Mesenteric fat pad (tissue), 1 donor: ENCODE data around the gene PTGER3. TPM values are rescaled to one million over a fixed set of nuclear protein-coding genes. Genes with fewer than 3 reads are reported as not detected.
A peak's percentile ranks its signal among the peaks of the same experiment; 100 is the strongest.

Source experiments
- DNase-seq: peaks from one replicate; pipeline ENCODE4 v3.0.0-alpha.2; 2020; ENCODE audit warnings: low spot score
- long read RNA-seq: library from polyadenylated mRNA; unstranded; transcript quantifications from one replicate; pipeline ENCODE4 v2.0.0, GENCODE V29; 2020
- total RNA-seq: library from RNA; stranded (reverse); fragmentation: NEBNext Ultra II Directional; extraction: Animal tissue kit (Norgen Biotek cat#: 25700); gene quantifications from one replicate; pipeline ENCODE4 v1.2.1, GENCODE V29; 2021
- donor health status: DM: yes; HTN: yes; CAD: no.

PTGER3 gene
- total RNA-seq = 253 TPM
- long read RNA-seq, full-length matches to known transcripts = 925 of 1,037 reads
- long read RNA-seq, partial matches to known transcripts = 36 of 1,037 reads
- long read RNA-seq, other reads (novel, unspliced or antisense) = 76 of 1,037 reads

DNA sequence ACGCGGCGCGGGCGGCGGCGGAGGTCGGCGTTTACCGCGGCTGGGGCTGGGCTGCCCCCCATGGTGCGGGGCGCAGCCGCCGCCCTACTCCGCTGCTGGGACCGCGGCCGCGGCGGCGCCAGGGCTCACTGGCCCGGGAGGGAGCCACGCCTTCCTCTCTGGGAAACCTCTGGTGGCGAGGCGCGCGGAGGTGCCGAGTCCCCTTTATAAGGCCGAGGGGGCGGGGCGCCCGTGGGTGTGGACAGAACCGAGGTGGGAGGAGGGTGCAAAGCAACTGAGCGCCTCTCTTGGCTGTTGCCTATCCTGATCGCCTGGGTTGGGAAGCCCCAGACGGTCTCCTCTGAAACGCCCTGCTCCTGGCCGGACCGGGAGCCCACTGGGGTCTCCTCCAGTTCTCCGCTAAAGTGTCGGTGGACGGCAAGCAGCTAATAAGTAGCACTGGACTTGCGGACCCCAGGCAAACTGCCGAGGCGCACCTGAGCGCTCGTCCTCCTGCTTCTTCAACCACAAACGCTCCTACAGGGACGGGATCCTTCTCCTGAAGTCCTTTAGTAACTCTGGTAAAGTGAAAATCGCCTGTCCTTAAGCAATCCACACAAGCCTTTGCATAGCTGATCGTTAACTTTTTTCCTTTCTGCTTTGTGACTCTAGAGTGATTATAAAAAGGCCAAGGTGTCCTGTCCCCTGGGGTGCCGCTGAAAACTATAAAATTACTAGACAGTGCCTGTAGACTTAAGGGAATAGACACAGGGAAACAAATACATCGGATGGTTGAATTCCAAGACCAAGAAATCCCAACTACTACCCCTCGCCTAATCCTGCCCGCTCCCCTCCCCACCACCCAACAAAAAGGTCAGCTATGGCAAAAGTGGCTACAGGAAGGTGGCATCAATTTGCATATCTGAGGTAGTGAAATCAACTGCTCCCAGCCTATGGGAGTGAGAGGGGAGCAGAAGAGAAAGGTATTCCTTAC lies at the start of gene PTGER3:
PTGER3 (minus strand) TSS at position 182 of the 973 bp plus-strand sequence. CDS start 239 bp downstream, outside the sequence.
- peak; percentile 91 for DNase-seq

DNA sequence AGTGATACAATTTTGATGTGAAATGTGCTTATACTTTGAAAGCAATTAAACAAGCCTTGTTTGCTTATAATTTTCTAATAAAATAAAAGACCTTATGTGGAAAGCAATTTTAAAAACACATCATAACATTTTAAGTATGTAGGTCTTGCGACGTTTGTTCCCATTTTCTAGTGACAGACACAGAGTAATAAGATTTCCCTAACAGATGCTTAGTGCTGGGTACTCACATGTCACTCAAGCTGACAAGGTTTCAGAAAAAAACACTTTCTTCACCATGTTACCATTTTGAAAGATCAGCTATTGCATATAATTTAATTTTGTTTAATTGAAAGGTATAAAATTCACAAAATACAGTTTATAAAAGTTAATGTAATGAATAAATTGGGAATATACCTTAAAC lies 47.3 kb upstream of the PTGER3 start:
- DNase-seq = no peak

DNA sequence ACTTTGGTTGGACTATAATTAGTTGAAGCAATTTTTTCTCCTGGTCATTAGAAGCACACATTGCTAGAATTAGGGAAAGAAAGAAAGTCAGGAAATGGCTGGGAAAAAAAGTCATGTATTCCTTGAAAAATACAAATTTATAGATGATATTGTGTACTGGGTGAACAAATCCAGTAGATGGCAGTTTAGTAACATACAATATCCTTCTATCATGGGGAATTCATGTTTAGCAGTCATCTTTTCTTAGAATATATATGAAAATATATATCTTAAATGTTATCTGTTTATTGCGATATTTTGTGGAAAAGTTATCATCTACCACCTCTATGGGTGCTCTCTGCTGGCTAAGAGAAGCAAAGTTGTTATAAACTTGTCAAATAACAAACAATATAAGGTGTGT lies 46.3 kb upstream of the PTGER3 start:
- DNase-seq = no peak

DNA sequence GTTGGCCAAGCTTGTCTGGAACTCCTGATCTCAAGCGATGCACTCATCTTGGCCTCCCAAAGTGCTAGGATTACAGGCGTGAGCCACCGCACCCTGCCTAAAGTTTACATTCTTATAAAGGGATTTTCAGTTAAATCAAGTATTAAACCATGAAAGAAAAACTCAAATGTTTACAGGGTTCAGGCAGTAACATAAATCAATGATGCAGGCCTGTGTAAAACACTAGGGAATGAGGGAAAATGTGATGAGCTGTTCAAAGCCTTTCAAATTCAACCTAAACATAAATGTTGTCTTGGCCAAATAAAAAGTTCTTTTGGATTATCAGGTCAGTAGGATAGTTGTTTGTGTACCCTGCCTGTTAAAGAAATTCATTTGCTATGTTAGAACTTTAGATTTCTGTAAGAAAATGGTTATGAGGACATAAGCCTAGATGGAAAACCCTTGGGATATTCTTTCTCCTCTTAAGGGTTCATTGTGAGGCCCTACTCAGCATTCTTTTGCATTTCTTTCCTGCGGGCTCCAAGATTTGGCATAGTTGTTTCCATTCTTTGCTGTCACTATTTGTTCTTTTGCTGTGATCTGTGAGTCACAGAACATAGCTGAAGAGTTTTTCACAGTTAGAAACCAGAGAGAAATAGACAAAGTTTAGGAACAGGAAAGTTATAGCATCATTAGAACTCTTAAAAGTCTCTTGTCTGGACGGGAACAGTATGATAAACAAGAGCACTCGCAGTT lies 42.1 kb upstream of the PTGER3 start:
- DNase-seq = no peak

DNA sequence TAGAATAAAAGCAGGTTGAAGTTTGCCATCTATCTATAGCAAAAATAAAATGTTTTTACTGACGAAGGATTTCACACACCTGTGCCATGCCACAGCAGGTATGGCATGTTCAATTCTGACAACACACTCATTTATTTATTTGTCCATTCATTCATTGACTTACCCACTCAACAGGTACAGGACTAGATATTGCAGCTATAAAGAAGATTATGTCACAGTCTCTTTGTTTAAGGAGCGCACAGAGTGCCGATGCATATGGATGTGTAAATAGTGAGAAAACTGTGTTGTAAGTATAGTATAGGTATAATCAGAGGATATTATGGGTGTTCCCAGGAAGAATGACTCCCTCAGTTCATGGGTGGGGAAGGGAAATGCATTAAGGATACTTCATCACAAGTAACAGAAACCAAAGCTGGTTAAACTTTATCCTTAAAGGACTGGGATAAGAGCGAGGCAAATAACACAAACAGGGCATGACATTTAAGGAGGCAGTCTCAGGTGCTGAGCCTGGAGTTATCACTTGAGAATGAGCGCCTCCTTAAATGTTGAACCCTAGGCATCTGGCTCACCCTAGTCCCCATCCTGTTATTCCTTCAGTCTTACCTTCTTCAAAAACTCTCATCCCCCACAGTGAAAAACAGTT lies 41.1 kb upstream of the PTGER3 start:
- no peak for DNase-seq

DNA sequence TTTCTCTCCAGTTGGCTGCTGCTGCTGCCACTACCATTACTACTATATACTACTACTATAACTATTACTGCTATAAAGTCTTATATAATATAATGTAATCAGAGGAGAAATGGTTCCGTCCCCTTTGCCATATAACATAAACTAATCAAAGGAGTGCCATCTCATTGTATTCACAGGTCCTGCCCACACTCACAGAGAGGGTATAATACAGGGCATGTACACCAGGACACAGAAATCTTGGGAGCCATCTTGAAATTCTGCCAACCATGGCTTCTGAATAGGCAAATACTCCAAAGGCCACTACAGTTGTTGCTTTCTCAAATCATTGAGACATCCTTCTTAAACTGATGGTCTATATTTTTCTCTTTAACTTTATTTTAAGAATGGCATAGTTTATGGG lies 40.1 kb upstream of the PTGER3 start:
- DNase-seq = no peak

DNA sequence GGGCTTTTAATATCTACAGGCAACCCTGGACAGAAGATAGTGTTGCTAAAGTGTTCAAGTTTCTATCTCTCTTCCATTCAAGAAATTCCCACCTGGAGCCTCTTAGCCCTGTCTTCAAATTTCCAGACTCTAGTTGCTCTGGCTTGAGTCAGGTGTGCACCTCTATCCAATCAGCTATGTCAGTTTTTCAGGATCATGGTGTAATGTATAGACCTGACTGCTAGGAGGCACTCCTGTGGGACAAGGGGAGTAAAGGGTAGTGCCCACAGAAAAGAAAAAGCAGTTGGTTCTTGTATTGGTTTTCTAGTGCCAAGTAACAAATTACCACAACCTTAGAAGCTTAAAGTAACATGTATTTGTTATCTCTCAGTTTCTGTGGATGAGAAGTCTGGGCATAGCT lies 39.4 kb upstream of the PTGER3 start:
- no peak for DNase-seq

DNA sequence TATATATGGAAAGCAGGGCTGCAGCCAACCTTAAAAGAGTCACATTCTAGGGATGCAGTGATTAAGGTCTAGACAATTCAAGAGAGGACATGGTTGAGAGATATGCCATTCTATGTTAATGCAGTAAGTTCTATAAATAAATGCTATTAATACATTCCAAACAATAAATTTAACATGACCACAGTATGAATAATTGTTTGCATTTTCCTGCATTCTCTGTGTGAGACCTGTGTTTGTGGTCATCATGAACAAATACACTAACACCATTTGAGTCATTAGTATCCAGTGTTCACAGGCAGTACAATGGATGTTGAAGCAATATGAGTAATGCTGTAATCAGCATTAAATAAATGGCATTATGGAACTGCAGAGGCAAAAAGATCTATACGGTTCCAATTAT lies 38.7 kb upstream of the PTGER3 start:
- DNase-seq = no peak

DNA sequence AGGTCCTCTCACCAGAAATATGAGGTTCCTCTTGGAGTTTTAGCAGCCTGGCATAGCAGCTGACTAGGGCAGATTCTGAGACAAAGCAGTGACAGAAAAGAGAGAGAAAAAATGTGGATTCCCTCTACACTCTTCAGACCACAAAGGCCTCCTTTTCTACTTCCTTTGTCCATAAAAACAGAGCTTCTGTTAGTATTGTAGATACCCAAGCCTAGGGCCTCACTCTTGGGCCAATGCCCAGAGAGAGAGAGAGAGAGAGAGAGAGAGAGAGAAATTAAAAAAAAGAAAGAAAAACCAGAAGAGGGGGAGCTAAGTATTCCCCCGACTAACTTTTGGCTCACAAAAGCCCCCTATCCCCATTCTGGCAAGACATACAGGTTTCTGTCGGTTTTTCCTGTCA lies 35.7 kb upstream of the PTGER3 start:
- no peak for DNase-seq

DNA sequence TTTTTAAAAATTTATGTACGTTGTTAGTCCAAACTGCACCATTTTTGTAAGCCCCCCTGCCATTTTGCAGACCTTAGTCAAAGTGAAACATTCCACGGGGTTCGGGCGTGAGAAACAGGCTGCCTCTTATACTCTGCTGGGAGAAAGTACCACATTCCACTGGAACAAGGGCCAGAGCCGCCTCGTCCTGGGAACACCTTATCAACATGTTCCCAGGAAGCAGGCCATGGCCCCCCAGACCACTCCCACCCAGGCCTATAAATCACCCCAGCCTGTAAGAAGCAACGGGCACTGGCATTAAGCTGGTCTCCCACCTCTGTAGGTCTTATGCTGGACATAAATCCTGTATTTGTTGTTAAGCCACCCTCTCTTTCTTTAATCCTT lies 34.1 kb upstream of the PTGER3 start:
- no peak for DNase-seq

DNA sequence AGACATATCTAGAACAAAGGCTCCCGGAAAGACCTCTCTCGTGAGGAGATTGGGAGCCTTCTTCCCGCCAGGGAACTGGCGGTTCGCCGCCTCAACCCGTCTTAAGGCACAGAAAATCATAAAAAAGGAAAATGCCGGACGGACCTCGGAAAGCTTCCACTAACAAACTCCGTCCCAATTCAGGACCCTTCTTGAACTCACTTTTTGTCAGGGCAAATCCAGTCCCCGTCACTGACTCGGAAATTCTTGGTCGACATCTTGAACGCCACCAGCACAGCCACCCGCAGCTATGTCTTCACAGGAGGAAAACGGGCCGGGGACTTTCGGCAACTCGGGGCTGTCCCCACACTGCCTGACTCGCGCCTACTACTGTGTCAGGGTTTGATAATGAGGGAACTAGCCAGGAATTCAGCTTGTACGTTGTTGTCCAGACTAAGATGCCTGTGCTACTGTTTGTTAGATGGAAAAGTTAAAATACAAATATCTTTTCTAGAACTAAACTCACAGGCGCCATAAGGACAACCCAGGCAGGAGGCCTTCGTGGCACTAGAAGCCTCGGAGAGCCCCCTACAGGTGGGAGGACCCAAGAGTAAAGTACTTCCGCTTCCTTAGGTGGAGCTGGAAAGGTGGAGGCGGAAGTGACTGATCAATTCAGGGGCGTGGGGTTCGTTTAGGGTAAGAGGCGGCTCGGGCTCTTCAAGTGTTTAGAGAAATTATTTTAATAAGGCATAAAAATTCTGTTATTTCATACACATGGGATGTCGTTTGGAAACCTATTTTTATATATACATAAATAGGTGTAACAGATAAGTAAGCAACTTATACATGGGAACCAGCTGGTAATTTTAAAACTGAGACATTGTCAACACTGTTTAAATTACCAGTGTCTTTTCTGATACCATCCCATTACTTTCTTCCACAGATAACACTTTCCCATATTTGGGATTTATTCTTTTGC lies 33.4 kb upstream of the PTGER3 start, which contains the start of gene ZRANB2:
ZRANB2 (minus strand) TSS at position 297 of the 958 bp plus-strand sequence; CDS start at position 257, 40 bp downstream.
- peak; percentile 91 for DNase-seq

DNA sequence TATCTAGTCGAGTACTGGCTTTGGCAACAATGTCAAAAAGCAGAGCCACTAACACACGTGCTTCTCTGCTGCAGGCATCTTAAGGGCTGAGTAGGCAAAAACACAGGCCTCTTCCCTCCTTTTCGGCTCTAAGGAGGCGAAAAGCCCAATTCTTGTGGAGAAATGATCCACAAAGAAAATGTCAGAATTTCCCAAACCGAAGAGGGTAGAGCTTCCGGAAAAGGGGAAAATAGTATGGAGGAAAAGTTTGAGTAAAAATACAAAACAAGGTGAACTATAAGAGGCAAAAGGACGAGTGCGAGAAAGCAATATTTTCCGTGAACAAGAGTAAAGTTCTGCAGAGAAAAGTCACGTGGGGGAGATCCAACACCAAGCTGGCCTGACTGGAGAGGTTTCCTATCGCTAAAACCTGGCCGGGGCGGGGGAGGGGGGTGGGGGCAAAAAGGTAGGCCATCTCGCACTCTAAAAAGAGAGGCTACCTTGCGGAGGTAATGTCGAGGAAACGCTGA lies 32.7 kb upstream of the PTGER3 start:
- DNase-seq = no peak

DNA sequence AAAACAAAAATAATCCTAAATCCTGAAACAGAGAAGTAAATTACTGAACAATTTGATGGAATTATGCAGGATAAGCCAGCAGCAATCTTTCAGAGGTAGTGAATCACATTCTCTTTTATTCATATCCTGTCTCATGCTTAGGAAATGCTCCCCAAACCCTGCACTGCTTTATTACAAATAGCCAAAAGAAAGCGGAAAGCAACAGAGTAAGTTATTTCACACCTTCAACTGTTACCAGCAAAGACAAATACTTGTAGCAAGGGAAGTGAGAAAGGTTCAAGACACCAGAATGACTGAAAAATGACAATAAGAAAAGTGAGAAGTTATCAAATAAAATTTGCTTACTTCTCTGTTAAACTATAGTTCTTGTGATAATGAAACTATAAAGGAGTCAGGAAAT lies 27.1 kb upstream of the PTGER3 start:
- DNase-seq = no peak

DNA sequence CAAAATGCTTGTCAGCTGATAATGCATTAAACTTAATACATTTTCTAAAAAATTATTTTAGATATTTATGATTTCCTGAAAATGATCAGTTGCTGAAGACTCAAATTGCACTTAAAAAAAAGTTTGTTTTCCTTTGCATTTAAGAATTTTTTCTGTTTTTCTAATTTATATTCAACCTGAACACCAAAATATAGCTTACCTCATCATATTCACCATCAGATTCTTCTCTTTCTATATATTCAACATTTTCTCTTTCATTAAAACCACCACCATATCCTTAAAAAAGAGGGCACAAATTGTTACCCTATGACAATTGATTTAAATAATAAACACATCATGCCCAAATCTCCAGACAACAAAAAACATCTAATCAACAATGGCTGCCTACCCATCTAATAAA lies 24.7 kb upstream of the PTGER3 start:
- no peak for DNase-seq

DNA sequence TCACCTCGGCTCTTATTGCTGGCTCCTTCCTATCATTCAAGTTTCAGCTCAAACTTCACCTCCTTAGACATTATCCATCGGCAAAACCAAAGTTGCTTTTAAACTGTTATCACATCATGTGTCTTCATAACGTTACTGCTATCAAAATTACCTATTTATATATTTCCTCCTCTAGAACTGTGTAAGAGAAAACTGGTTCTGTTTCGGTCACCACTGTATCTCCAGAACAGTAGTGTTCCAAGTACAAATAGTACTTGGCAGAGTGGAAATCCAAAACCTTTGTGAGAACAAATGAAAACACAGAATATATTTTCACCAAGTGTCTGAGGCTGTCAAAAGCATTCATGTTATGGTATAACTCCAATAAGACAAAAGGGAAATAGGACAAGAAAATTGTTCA lies 24.1 kb upstream of the PTGER3 start:
- DNase-seq = no peak

DNA sequence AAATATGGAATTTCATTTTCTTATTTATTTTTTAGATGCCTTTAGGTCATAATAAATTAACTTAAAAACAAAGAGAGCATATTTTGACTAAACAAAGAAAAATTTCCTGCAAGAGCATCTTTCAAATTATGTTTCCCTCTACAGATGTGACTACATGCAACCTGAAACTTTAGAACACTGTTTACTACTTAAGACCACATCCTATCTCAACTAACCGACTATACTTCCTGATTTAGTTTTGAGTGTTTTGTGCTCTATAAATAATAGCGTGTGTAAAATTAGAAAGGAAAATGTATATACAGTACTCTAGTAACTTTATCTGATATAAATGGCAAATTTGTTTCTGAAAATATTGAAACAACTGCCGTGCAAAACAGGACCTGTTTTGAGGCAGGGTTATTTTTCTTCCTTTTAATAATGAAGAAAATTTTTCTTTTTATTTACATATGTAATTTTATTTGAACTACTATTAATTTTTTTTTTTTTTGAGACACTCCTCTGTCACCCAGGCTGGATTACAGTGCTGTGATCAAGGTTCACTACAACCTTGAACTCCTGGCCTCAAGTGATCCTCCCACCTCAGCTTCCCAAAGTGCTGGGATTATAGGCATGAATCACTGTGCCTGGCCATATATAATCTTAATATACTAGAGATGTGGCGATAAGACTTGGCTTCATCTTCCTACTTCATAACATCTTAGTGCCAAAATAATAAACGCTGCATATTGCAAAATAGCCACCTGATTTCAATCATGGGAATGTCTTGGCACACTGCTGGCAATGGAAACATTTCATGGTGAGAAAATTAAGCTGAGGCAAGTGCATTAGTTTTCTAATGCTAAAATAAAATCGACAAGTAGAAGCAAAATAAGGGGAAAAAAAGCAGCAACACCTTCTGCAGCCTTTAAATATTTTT lies 21.0 kb upstream of the PTGER3 start:
- DNase-seq = no peak

DNA sequence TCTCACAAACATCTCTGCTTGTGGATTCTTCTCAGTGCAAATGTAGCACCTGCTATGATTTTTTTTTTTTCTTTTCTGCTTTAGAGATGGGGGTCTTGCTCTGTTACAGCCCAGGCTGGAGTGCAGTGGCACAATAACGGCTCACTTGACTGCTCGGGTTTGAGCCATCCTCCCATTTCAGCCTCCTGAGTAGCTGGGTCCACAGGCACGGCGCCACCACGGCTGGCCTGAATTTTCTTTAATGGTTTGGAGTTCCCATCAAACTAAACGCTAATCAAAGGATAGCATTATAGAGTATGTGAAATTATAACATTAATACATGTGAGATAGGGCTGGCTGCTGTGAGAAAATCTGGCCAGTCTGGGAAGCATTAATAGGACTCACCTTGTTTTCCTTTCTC lies 7.2 kb upstream of the PTGER3 start:
- DNase-seq = no peak

DNA sequence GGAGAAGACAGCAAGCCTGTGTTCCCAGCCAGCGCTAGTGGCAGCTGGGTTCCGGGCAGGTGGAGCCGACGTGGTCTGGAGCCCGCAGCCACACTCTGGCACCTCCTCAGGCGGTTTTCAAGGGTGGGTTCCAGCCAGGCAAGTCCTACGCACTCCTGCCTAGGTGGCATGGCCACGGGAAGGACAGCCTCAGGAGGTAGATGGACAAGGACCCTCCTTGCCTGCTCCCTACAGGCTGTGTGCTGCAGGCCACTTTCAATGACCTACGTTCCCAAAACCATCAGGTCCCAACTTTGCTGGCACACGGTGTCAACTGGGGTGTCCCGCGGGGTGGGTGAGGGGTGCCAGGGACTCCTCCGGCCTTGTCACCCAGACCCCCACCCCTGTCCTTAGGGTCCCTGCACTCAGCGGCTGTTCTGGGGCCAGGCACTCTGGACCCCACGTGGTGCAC lies 6.7 kb upstream of the PTGER3 start:
- DNase-seq = no peak

DNA sequence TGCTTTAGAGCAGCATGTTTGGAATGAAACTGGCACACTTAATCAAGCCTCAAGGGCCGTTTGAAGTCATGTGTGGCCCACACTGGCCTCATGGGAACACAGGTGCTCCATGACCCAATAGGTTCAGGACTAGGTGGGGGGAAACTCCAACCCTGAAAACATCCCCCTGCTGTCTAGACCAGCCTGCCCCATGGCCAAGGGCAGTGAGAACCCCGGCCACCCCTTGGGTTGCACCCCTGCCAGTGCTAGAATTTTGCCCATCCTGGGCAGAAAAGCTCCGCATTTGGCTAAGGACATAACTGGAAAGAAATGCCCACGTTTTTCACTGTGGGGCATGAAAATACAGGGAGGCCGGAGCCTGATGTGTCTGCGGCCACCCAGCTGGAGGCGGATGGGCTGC lies 6.1 kb upstream of the PTGER3 start:
- no peak for DNase-seq
